NCI-H2196 (cell line): ENCODE results near the gene NRXN3.

Experiments
- DNase-seq: peaks from one replicate; lab custom pipeline; 2025; ENCODE audit not compliant: unreplicated experiment; lab: John Stamatoyannopoulos, UW

NRXN3 gene

GRCh38 chr14:78875049-78875448 lies 704.9 kb downstream of the NRXN3 start:
- DNase-seq = no peak

- no peak for DNase-seq
Observed at GRCh38 chr14:78885884-78886283, 715.7 kb downstream of the NRXN3 start.

GRCh38 chr14:78897443-78897842 lies 727.3 kb downstream of the NRXN3 start:
- no peak for DNase-seq

DNA sequence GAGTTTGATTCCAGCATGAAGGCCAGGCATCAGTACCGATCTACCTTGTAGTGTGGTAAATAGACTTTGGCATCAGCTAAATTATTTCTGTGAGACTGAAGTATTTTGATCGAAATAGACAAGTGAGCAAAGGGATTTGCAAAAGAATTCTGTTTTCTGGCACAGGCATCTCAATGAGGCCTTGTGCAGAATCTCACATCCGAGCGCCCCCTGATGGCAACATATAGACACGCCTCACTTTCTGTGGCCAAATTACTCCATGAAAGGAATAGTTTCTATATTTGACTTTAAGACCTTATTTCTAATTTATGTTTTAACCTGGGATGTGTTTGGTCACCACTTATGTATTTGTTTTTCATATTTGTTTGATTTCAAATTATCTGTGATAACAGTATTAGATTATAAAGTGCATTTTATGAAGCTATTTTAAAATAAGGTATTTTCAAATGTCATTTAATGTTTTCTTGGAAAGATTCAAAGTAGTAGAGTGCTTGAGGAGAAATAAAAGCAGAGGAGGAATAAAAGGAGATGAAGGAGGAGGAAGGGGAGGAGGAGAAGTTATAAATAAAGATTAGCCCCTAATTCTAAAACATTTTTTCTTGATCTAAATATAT lies 731.9 kb downstream of the NRXN3 start:
- peak; percentile 13 for DNase-seq

GRCh38 chr14:78904094-78904493 lies 733.9 kb downstream of the NRXN3 start:
- no peak for DNase-seq

- no peak for DNase-seq
Observed at GRCh38 chr14:78917462-78917861, 747.3 kb downstream of the NRXN3 start.

GRCh38 chr14:78921856-78922255 lies 751.7 kb downstream of the NRXN3 start:
- DNase-seq = no peak

DNA sequence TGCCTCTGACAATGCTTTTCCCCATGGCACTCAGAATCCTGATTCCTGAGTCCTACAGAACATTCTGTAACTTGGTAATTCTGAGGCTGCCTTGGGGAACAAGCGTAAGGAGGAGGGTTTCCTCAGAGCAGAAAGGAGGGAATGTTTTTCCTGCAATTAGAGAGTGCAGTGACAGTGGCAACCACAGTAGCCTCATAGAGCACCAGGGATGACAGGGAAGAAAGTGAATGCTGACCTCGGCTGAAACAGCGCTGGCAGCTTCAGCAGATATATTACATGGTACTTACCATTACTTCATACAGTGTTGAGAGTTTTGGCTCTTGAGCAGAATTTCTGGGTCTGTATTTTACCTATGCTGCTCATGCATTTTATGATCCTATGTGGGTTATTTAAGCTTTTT lies 757.1 kb downstream of the NRXN3 start:
- DNase-seq = no peak

- no peak for DNase-seq
Observed at GRCh38 chr14:78933166-78933565, 763.0 kb downstream of the NRXN3 start.

DNA sequence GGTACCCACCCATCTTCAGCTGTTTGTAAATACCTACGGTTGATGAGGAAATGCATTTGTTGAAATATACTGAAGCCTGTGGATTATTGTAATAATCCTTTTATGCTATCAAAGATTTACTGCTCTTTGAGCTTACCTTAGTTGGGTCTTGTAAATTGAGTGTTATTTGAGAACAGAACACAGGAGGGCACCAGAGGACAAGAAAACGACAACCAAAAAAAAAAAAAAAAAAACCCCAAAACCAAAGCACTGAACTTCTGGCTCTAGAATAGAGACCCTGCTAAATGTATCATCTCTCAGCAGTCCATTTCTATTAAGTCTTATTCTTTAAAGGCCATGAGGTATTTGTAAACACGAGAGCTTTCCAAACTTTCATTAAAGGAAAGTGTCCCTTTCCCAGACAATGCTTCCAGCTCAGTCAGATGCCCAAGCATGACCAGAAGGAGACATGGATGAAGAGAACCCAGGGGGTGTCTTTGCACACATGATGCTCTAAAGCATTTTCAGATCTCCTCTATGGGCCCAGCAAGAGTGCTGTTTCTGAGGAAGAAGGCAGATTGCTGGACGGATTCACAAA lies 763.9 kb downstream of the NRXN3 start:
- DNase-seq = peak; percentile 15

DNA sequence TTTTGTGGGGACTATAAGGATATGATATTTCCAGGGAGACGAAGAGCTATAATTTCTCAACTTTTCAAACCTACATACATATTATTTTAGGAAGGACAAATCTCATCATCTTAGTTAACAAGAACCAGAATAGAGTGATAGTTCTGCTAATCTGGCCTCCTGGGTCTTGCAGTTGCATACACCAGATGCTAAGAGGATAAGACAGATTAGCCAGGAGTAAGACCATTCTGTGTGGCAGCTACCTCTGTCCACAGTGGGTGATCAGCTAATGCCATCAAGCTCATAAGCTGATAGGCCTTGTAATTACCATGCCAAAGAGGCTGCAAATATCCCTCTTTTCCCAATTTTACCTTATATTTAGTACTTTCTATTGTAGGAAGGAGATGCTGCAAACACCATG lies 776.8 kb downstream of the NRXN3 start:
- no peak for DNase-seq

GRCh38 chr14:78947681-78948080 lies 777.5 kb downstream of the NRXN3 start:
- DNase-seq = no peak

- no peak for DNase-seq
Observed at GRCh38 chr14:78950649-78951048, 780.5 kb downstream of the NRXN3 start.

DNA sequence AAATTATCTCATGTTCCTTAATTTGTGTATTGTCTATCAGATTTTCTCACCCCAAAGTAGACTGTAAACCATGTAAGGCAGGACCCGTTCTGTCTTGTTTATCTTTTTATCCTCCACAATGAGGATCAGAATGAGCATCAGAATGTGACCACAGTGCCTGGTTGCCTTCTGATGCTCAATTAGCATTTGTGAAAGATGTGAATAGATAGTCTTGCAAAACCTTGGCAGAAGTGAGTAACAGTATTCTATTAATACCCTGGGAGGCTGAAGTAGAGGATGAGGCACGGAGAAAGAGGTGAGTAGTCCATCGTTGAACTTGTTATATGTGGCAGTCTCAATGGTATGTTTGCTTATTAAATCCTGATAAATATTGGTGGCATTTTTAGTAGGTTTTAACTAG lies 781.4 kb downstream of the NRXN3 start:
- DNase-seq = no peak

- peak; percentile 54 for DNase-seq
Observed at GRCh38 chr14:78959674-78960264, 789.6 kb downstream of the NRXN3 start.

DNA sequence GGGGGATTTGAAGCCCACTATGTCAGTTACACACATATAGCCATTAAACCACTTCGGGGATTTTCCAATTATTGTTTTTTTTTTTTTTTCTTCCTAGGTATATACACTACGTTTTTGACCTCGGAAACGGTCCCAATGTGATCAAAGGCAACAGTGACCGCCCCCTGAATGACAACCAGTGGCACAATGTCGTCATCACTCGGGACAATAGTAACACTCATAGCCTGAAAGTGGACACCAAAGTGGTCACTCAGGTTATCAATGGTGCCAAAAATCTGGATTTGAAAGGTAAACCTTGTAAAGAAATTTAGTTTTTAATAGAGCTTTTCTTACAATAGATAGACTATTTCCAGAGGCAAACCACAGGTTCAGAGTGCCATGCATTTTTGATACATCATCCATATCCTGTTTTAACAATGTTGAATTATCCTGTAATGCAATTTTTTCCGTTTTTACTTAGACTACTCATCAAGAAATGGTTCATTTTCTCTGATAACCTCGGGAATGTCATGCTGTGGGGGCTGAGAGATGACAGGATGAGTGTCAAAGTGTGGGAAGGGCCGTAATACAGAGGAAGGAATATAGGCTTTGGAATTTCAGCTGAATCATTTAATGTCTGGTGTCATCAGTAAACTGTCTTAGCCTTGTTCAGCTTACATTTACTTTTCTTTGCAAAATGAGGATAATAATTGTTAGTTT lies 797.1 kb downstream of the NRXN3 start:
- no peak for DNase-seq

- no peak for DNase-seq
Observed at GRCh38 chr14:78968265-78968664, 798.1 kb downstream of the NRXN3 start.

DNA sequence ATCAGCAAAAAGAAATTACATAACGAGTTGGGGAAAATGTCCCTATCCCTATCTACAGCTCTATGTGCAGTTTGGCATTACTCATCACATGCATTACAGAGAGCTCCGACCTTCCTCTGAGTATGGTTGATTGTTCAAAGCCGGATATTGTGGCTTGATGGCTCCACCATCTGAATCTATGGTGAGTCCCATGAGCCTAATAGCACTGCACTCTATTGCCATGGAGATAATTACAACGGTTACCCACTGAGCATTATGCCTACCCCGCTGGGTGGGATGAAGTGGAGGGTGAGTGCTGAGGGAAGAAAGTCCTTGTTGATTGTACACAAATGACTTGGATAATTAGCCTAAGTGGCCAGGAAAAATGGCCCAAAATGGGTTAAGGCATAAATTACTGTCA lies 800.5 kb downstream of the NRXN3 start:
- no peak for DNase-seq

DNA sequence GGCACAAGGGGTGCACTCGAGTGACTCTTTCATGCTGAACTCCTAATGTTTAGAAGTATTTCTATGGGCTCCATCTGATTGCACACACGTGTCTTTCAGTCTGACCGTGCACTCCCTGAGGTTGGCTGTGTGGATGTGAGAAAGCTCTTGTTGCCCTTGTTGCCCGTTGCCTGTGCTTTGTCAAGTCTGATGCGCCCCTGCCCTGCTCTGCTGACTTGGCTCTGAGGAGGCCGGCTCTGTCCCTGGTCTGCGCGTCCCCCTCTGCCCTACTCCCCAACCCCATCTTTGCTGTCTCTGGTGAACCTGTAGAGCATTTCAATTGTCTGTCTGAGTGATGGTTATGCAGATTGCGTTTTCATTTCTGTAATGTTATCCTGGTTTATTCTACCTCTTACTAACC lies 802.3 kb downstream of the NRXN3 start:
- DNase-seq = no peak

DNA sequence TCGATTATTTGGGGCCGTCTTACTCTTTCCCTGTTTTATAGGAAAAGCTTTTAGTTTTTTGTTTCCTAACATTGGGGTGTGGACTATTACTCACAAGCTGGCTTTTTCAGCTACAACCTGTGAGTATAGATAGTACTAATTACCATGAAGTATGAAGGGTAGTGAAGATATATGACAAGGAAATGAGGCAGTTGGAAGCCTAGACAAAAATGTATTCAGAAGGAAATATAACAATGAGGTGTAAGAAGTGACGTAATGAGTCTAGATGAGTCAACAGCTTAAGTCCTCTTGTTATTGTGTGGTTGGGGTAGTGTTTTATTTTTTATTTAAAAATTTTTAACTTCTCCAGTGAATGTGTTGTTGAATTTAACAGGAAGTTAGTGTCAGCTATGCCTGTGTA lies 804.5 kb downstream of the NRXN3 start:
- no peak for DNase-seq

GRCh38 chr14:78975734-78976133 lies 805.6 kb downstream of the NRXN3 start:
- no peak for DNase-seq

GRCh38 chr14:78978896-78979295 lies 808.7 kb downstream of the NRXN3 start:
- DNase-seq = no peak
